Small intestine (tissue), 7 donors: ENCODE measurements around the gene GPR32. TPM values are rescaled to one million over a fixed set of nuclear protein-coding genes. Genes with fewer than 3 reads are reported as not detected.
"Not testable (repeated sequence)": the region's sequence is repeated elsewhere in the genome, so short reads cannot be mapped to it uniquely, and the experiment has no call there.

Experiments
- DNase-seq, 2 donors: peaks; one replicate each; pipeline versions ENCODE4 v3.0.0 to v3.0.0-alpha.2; 2013
- FAIRE-seq: peaks from 2 replicates; lab custom pipeline; 2012; peaks lifted over from hg19 to GRCh38; lab: Jason Lieb, UNC
- H3K27ac ChIP-seq, 3 donors: one replicate each; pipeline ENCODE4 v1.5.1; 2013; ENCODE audit warnings: low read length in 2 of 3, mild to moderate bottlenecking in 2 of 3, control low read depth in 1 of 3, inconsistent platforms in 1 of 3, low read depth in 1 of 3, moderate library complexity in 1 of 3
- H3K27me3 ChIP-seq, 3 donors: one replicate each; pipeline ENCODE4 v1.6.1; 2013; ENCODE audit warnings: low read length in 3 of 3, inconsistent platforms in 1 of 3; ENCODE audit not compliant: control insufficient read depth in 3 of 3, insufficient read depth in 3 of 3
- H3K36me3 ChIP-seq, 3 donors: one replicate each; pipeline ENCODE4 v1.6.1; 2013; ENCODE audit warnings: low read length in 3 of 3, inconsistent platforms in 1 of 3, low read depth in 1 of 3, mild to moderate bottlenecking in 1 of 3, moderate library complexity in 1 of 3; ENCODE audit not compliant: control insufficient read depth in 3 of 3, insufficient read depth in 2 of 3
- H3K4me1 ChIP-seq, 3 donors: one replicate each; pipeline ENCODE4 v1.6.1; 2013; ENCODE audit warnings: low read length in 2 of 3, inconsistent platforms in 1 of 3, low read depth in 1 of 3, mild to moderate bottlenecking in 1 of 3, moderate library complexity in 1 of 3; ENCODE audit not compliant: control insufficient read depth in 3 of 3, insufficient read depth in 2 of 3
- H3K4me3 ChIP-seq, 3 donors: one replicate each; pipeline ENCODE4 v1.5.1; 2013; ENCODE audit warnings: low read length in 3 of 3, control low read depth in 1 of 3, inconsistent platforms in 1 of 3, low read depth in 1 of 3, mild to moderate bottlenecking in 1 of 3, moderate library complexity in 1 of 3
- H3K9me3 ChIP-seq, 2 donors: one replicate each; pipeline ENCODE4 v1.6.1; 2013; ENCODE audit warnings: low read depth in 1 of 2, low read length in 1 of 2; ENCODE audit not compliant: control insufficient read depth in 2 of 2, insufficient read depth in 1 of 2
- WGBS, 3 donors: extraction: QIAGEN DNeasy Blood & Tissue Kit; methylation state at CpG; one replicate each; pipeline ENCODE4 v1.1.7; 2013; 5-methylcytosine and 5-hydroxymethylcytosine counted together
- polyA plus RNA-seq, 4 donors: library from polyadenylated mRNA; stranded (reverse) in 3 of 4; unstranded in 1 of 4; fragments of 200-250 nt in 3 of 4; fragments of 120-200 nt in 1 of 4; gene quantifications; one replicate each; pipeline versions ENCODE4 v1.2.1 to v1.2.3, GENCODE V29; 2013
- donor health status: healthy with polysubstance abuse.
- donor health status: control.
- donor health status: control.
- donor health status: Bipolar disorder and iron deficiency.
- donor health status: healthy.

GPR32 gene
- polyA plus RNA-seq, 4 donors, result not detected

DNA sequence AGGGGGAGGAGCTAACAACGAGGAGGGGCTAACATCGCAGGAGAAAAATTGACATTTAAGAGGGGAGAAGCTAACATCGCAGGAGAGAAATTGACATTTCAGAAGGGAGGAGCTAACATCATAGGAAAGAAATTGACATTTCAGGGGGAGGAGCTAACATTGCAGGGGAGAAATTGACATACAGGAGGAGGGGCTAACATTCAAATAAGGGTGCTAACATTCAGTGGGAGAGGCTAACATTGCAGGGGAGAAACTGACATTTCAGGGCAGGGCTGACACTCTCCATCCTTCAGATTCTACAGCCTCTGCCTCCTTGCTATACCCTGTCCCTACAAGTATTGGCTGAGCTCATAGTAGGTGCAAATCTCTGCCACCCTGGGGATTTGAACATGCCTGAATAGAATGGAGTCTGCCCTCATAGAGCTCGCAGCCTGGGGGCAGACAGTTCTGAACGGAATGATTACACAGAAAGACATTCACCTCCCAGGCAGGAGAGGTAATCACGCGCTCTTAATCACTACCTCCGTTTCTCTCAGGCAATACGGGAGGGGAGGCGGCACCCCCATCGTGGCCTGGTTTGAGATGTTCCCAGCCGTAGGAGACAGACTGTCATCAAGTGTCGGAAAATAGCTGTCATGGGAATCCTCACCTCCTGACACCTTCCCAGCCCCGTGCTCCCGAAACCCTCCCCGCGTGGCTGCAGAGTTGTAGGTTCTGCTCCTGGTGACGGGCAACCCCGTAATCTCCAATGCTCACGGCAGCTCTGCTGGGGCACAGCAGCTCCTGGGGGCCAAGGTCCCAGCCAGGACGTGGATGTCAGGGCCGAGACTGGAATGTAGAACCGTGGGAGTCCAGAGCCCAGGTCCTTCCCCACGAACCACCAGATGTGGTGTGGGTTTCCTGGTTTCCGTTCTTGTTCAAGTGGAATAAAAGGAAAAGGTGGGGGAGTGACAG, 9.5 kb downstream of the GPR32 start:
- H3K4me1 ChIP-seq, result no peaks in the 10 kb centered on the region
- H3K36me3 ChIP-seq, result no peaks in the 10 kb centered on the region
- no peak overlapping the region for H3K4me3 ChIP-seq
- no peaks in the 10 kb centered on the region for H3K9me3 ChIP-seq
- WGBS, 3 donors, result 45 to 53% (median 46%) methylated on average over 25 of the region's 25 CpGs
- DNase-seq (no peak), FAIRE-seq (no peak)
- no peak overlapping the region for H3K27ac ChIP-seq
- peaks cover 0 to 39% (median 13%) of the 10 kb centered on the region in 3 donors for H3K27me3 ChIP-seq

DNA sequence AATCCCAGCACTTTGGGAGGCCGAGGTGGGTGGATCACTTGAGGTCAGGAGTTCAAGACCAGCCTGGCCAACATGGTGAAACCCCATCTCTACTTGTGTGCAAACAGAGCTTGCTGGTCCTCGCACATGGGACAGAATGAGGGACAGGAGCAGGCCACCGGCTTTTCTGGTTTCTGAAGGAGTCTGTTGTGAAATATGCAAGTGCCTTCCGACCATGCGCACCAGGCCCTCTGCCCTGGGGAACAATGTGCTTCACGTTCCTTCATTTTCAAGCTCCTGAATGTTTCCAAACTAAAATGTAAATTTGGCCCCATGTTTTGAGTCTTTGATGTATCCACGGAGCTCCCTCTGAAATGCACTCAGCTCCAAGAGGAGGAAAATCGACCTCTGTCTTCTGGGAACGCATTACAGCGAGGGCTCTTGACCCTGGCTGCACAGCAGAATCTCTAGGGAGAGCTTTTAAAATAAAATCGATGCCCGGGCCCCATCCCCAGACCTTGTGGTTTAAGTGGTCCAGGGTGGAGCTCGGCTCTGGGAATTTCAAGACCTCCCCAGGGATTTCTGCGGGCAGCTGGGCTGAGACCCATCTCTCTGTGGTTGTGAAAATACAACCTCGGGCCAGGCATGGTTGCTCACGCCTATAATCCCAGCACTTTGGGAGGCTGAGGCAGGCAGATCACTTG, 10.6 kb downstream of the GPR32 start:
- no peak overlapping the region for H3K4me3 ChIP-seq
- H3K27me3 ChIP-seq, result peaks cover 0 to 39% (median 12%) of the 10 kb centered on the region in 3 donors
- DNase-seq (no peak), FAIRE-seq (no peak)
- 64 to 70% (median 67%) methylated on average over 16 of the region's 16 CpGs for WGBS, 3 donors
- no peaks in the 10 kb centered on the region for H3K4me1 ChIP-seq
- H3K27ac ChIP-seq, result no peak overlapping the region
- H3K36me3 ChIP-seq, result no peaks in the 10 kb centered on the region
- H3K9me3 ChIP-seq, result no peaks in the 10 kb centered on the region

DNA sequence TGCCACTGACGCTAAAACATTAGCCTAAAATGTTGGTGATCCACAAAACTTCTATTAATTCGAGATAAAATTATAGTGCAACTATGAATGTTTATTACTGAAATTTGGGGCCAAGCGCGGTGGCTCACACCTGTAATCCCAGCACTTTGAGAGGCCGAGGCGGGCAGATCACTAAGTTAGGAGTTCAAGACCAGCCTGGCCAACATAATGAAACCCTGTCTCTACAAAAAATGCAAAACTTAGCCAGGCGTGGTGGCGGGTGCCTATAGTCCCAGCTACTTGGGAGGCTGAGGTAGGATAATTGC, 13.5 kb downstream of the GPR32 start:
- H3K36me3 ChIP-seq, H3K4me3 ChIP-seq, H3K27ac ChIP-seq, H3K4me1 ChIP-seq, DNase-seq, FAIRE-seq, H3K9me3 ChIP-seq: not testable (repeated sequence)
- peaks cover 0 to 23% (median 6%) of the 10 kb centered on the region in 3 donors for H3K27me3 ChIP-seq
- WGBS, 3 donors, result 31 to 43% (median 35%) methylated on average over 8 of the region's 8 CpGs

GRCh38 chr19:50784710-50785109, 14.4 kb downstream of the GPR32 start:
- whole genome bisulfite sequencing, 3 donors, result 91 to 94% (median 91%) methylated on average over 3 of the region's 3 CpGs
- no peaks in the 10 kb centered on the region for H3K9me3 ChIP-seq
- H3K4me3 ChIP-seq, result no peak overlapping the region
- H3K4me1 ChIP-seq, result no peaks in the 10 kb centered on the region
- DNase-seq (no peak), FAIRE-seq (no peak)
- H3K27me3 ChIP-seq, result peaks cover 0 to 16% (median 3%) of the 10 kb centered on the region in 3 donors
- no peak overlapping the region for H3K27ac ChIP-seq
- H3K36me3 ChIP-seq, result no peaks in the 10 kb centered on the region

- FAIRE-seq (no peak), DNase-seq (no peak)
- H3K36me3 ChIP-seq, result no peaks in the 10 kb centered on the region
- H3K27me3 ChIP-seq, result peaks cover 0 to 11% (median 0%) of the 10 kb centered on the region in 3 donors
- no peaks in the 10 kb centered on the region for H3K4me1 ChIP-seq
- H3K9me3 ChIP-seq, result no peaks in the 10 kb centered on the region
- no peak overlapping the region for H3K27ac ChIP-seq
- no peak overlapping the region for H3K4me3 ChIP-seq
- WGBS, 3 donors, result 86 to 90% (median 87%) methylated on average over 12 of the region's 12 CpGs
Measured at GRCh38 chr19:50785329-50785728, 15.1 kb downstream of the GPR32 start.

DNA sequence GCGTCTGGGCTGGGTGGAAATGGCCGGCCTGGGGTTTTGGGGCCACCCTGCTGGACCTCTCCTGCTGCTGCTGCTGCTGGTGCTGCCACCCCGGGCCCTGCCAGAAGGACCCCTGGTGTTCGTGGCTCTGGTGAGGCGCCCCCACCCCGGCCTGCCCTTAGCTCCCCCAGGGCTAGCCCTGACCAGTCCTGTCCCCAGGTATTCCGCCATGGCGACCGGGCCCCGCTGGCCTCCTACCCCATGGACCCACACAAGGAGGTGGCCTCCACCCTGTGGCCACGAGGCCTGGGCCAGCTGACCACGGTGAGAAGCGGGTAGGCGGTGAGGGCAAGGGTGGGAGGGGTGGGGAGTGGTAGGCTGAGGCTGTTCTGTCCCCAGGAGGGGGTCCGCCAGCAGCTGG, 20.1 kb downstream of the GPR32 start, which contains the start of gene ACP4:
TSS of gene ACP4 (plus strand) at position 20 of the 400 bp plus-strand sequence. CDS start at position 20, 0 bp downstream.
- Histone ChIP-seq H3K27ac (no peak within 1 kb of the TSS), H3K4me1 (peaks cover 0 to 12% (median 2%) of the 10 kb centered on the region in 3 donors), H3K27me3 (peaks cover 0 to 4% (median 0%) of the 10 kb centered on the region in 3 donors), H3K4me3 (no peak within 1 kb of the TSS), H3K36me3 (peaks cover 0 to under 1% (median 0%) of the 10 kb centered on the region in 3 donors), H3K9me3 (no peaks in the 10 kb centered on the region)
- WGBS, 3 donors, result 85 to 91% (median 87%) methylated on average over 15 of the region's 15 CpGs
- DNase-seq (no peak), FAIRE-seq (no peak)

DNA sequence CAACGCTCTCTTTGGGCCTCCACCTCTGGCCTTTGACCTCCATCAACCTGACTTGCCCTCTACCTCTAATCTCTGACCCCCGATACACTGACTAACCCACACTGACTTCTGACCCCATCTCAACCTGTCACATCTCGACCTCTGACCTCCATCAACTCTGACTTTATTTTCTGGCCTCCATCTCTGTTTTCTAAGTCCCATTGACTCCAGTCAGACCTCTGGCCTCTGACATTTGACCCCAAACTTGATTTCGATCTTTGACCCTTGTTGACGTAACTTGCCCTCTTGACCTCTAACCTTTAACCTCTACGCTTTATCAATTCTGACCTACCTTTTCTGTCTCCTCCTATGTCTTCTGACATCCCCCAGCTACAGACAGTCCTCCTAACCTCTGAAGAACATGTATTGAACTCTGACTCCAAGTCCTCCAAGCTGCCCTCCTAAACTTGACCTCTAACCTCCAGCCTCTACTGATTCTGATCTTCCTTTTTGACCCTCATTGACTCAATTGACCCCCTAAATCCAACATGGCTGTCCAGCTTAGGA, 20.7 kb downstream of the GPR32 start:
- DNase-seq (no peak), FAIRE-seq (no peak)
- Histone ChIP-seq H3K36me3 (peaks cover 0 to 6% (median 0%) of the 10 kb centered on the region in 3 donors), H3K27me3 (peaks cover 0 to 4% (median 0%) of the 10 kb centered on the region in 3 donors), H3K27ac (no peak overlapping the region), H3K4me3 (no peak overlapping the region), H3K4me1 (peaks cover 0 to 12% (median 2%) of the 10 kb centered on the region in 3 donors), H3K9me3 (no peaks in the 10 kb centered on the region)
- 52 to 82% (median 71%) methylated on average over 6 of the region's 6 CpGs for WGBS, 3 donors

- Histone ChIP-seq H3K27ac (no peak overlapping the region), H3K27me3 (peaks cover 0 to 4% (median 0%) of the 10 kb centered on the region in 3 donors), H3K36me3 (peaks cover 0 to 13% (median 0%) of the 10 kb centered on the region in 3 donors), H3K4me3 (no peak overlapping the region), H3K9me3 (no peaks in the 10 kb centered on the region), H3K4me1 (peaks cover 0 to 12% (median 2%) of the 10 kb centered on the region in 3 donors)
- DNase-seq (peak in 1 of 2 donors; percentile 22), FAIRE-seq (no peak)
- 39 to 75% (median 57%) methylated on average over 46 to 47 of the region's 47 CpGs for WGBS, 3 donors
Measured at GRCh38 chr19:50791594-50792271, 21.5 kb downstream of the GPR32 start.
